Activated CD8-positive, alpha-beta memory T cell treated with anti-CD3 and anti-CD28 coated beads for 48 hours (primary cell): ENCODE data around the gene TARS3.

Experiments used
- DNase-seq, 3 experiments: peaks; one replicate each; pipeline ENCODE4 v3.0.0-alpha.2; 2020; ENCODE audit warnings: low read depth in 2 of 3, low spot score in 2 of 3

Gene TARS3

GRCh38 chr15:101625184-101625583 lies 99.1 kb downstream of the TARS3 start:
- no peak for DNase-seq

DNA sequence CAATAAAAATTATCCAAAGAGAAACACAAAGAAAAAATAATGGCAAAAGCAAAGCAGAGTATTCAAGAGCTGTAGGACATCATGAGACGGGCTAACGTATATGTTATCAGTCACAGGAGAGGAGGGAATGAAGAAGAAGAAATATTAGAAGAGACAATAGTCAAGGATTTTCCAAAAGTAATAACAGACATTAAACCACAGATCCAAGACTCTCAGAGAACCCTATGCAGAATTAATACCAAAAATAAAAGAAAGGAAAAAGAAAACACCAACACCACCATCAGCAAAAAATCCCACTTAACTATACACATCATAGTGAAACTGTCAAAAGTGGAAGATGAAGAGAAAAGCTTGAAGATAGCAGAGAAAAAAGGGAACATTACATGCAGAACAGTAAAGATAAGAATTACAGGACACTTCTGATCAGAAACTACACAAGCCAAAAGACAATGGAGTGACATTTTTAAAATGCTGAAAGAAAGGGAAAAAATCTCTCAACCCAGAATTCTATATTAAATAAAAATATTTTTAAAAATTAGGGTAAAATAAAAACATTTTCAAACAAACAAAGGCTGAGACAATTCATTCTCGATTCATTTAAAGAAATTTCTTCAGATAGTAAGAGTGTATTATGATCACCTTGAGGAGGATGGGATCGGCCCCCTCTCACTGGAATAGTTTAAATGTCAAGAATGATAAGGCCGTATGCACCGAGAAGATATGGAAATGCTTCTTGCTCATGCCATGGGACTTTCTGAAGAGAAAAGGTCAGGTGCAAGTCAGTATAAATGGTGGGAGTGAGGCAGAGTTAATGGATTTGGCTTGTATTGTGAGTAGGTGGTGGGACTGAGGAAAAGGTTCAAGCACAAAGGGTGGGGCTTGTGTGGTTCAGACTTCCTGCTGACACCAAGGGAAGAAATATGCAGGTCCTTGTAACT lies 100.6 kb downstream of the TARS3 start:
- DNase-seq: no peak

- no peak for DNase-seq
Measured at GRCh38 chr15:101621961-101622360, 102.3 kb downstream of the TARS3 start.

- no peak for DNase-seq
Measured at GRCh38 chr15:101620671-101621070, 103.6 kb downstream of the TARS3 start.

- no peak for DNase-seq
Measured at GRCh38 chr15:101619615-101619865, 104.7 kb downstream of the TARS3 start.

- no peak for DNase-seq
Measured at GRCh38 chr15:101618851-101619614, 105.2 kb downstream of the TARS3 start.

- DNase-seq: no peak
Measured at GRCh38 chr15:101618076-101618475, 106.2 kb downstream of the TARS3 start.

GRCh38 chr15:101617390-101617965 lies 106.8 kb downstream of the TARS3 start:
- DNase-seq: no peak

DNA sequence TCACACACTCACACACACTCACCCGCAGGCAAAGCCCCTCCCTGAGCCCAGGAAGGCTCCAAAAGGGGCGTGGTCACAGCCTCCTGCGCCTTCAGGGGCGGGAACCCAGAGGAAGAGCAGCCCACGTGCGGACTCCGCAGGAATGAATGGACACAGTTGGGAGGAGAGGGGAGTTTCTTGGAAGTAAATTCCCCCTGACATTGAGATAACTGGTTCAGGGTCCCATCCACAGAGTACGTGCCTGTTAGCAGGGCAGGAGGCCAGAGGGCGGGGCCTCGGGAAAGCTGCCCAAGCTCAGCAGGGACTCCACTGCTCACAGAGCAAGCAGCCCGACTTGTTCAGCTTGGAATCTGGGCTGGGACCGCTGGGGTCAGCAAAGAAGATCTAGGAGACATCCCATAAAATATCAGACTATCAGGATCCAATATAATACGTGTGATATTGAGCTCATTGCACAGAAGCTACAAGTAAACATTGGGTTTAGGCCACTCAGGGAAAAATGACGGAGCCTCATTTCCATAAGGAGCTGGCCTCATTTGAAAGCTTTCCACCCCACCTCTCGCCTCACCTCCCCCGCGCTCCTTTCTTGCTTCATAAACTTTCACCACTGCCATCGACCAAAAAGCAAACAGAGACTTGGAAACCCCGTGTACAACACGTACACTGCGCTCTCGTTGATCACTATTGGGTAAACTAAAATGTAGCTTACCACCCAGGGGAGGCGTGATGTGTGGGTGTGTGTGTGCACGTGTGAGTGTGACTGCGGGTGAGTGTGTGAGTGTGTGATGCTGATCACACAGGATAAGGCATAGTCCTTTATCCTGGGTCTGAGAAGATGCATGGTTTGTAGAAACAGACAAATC lies 108.1 kb downstream of the TARS3 start:
- no peak for DNase-seq

GRCh38 chr15:101615414-101615985 lies 108.8 kb downstream of the TARS3 start:
- DNase-seq: no peak

DNA sequence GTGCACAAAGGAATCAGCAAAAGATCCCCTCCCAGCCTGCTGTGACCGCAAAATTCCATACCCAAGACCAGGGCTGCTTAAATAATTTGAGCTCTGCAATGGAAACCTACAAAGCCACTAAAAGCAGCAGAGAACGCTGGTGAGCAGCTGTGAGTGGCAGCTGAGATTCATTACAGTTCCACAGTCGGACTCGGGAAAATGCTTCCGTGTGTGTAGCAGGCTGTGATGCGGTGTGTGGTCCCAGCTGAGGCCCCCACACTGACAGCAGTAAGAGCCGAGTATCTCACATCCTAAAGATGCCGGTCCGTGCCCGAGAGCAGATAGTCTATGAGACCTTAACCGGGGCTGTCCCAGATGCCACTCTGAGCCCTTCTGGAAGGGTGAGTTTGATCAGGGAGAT lies 109.5 kb downstream of the TARS3 start:
- DNase-seq: no peak

DNA sequence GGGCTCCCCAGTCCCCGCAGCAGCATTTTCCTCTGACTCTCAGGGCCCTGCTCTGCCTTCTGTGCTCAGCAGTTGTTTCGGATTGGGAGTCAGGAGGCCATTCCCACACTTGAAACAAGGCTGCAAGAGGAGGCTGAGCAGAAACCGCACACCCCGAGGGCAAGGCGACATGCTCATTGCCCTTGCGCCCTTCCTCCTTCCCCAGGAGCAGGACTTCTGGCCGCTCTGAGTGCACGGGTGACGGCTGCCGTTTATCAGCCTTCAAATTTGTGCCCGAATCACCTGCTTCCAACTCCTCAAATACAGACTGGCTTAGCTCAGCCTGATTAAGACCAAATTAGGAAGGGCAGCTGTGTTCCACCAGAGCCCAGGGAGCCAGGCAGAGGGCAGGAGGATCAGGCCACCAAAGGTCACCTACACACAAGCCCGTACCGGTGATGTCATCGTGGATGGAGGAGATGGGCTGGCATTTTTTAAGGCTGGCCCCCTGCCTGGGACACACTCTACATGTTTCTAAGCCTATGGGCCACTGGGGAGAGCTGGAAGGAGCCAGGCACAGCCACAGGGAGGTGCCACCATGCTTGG lies 110.2 kb downstream of the TARS3 start:
- no peak for DNase-seq

DNA sequence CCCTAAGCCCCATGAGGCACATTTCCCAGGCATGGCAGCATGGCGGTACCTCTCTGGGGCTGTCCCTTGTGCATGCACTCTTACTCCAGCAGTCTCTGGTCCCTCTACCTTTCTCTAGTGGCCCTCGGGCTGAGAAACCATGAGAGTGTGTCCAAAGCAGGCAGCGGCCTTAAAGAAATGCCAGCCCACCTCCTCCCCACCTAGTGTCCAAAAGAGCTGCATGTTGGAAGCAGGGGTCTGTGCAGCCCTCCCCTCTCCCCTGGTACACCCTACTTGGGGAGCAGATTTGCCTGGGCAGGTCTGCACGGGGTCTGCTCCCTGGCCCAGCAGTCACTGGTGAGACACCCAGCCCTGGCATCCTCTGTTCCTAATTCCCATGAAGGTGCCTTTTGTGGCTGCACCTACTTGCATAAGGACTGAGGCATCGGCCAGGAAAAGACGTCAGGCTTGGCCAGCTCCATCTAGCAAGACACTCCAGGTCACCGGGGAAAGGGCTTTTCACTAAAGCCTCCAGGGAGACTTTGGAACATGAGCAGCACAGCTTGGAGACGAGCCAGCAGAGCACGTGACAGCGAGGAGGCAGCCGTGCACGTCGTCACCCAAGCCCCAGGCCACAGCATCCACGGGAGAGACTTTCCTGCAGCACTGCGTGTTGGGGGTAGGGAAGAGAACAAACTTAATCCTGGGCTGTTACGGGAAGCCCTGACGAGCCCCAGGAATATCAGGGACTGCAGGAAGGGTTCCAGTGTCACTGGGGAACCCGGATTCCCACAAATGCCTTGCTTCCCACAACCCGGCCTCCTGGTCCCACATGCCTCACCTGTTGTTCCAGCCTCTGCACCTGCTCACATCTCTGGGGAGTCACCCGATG lies 110.9 kb downstream of the TARS3 start:
- no peak for DNase-seq

DNA sequence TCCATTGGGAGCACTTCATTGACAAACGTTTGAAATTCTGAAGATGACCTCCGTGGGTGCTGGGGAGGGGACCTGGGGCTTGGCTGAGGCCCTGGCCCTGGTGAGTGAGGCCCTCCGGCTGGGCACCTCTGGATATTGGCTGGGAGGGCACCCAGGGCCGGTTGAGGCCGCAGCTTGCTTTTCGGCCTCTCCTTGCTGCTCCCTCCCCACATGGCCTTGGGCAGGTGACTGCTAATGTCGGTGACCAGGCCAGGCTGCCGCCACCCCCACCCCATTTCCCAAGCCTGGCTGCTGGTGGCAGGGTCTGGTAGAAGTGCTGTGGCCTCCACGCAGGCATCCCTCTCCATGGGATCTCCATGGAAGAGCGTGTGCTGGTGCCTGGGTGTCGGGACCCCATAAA lies 111.6 kb downstream of the TARS3 start:
- DNase-seq: no peak

- DNase-seq: no peak
Measured at GRCh38 chr15:101611580-101612299, 112.5 kb downstream of the TARS3 start.

GRCh38 chr15:101611007-101611406 lies 113.3 kb downstream of the TARS3 start:
- no peak for DNase-seq

DNA sequence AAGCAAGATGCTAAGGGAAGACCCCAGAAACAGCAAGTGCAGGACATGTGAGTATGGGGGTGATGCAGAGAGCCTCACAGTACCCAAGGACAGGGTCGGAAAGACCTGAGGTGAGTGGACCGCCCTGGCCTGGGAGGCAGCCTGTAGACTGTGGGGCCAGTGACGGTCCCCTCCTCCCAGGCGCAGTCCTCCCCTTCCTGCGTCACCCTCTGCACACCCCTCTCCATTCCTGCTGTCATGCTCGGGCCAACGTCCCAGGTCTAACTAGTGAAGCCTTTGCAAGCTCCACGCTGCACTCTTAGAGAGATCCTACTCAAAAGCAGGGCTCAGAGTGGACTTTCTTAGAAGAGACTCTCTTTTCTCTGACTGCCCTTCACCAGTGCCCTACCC lies 113.7 kb downstream of the TARS3 start:
- DNase-seq: no peak

DNA sequence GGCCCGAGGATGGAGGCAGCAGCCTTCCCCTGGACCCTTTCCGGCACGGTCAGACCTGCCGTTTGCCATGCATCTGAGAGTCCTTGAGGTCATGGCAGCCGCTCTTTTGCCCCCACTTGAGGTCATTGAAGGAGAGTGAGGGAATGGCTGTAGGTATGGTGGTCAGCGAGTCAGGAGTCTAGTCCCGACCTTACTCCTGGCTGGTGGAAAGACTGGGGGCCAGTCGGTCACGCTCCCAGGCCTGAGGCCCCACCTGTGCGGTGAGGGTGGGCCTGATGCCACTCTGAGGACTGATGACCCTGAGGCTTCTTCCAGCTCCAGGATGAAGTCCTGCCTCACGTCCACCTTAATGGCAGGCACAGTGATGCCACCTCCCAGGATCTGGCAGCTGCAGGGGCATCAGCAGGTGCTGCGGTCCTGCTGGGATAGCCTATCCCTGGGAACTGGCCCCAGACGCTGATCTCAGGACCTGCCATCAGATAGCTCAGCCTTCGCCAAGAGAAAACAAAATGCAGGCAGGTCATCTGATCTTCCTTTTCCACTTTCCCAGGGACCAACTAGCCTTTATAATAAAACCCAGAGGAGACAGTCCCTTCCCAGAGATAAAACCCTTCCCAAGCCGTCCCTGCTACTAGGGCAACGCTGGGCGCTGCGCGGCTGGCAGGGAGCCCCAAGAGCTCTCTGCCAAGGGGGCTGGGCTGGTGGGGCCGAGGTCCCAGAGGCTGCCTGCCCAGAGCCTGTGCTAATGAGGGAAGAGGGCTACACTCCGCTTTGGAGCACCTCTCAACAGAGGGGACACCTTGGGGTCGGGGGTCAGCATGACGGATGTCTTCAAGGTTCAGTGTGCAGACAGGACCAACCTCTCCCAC lies 114.3 kb downstream of the TARS3 start:
- no peak for DNase-seq
